Mesenchymal stem cell (in vitro differentiated cells and primary cell): ENCODE measurements around the gene C2orf80.

Experiments
- DNase-seq: peaks from one replicate; pipeline ENCODE4 v3.0.0-alpha.2; 2013
- H2AFZ ChIP-seq: one replicate; pipeline ENCODE4 v1.6.1; 2013; ENCODE audit warnings: low read depth, mild to moderate bottlenecking, control low read depth, inconsistent platforms, low read length, moderate library complexity
- H2AK5ac ChIP-seq: 2 replicates; pipeline ENCODE4 v1.6.1; 2013; ENCODE audit warnings: low read length, moderate library complexity, mild to moderate bottlenecking, inconsistent platforms; ENCODE audit not compliant: severe bottlenecking
- H2BK120ac ChIP-seq: one replicate; pipeline ENCODE4 v1.6.1; 2013; ENCODE audit warnings: low read depth, mild to moderate bottlenecking, inconsistent platforms, low read length, moderate library complexity
- H2BK12ac ChIP-seq, 2 experiments: one replicate each; pipeline ENCODE4 v1.6.1; 2013; ENCODE audit warnings: inconsistent platforms in 2 of 2, low read length in 2 of 2, mild to moderate bottlenecking in 2 of 2, moderate library complexity in 2 of 2, control low read depth in 1 of 2
- H2BK15ac ChIP-seq: one replicate; pipeline ENCODE4 v1.6.1; 2013; ENCODE audit warnings: mild to moderate bottlenecking, low read depth, inconsistent platforms; ENCODE audit not compliant: poor library complexity, severe bottlenecking
- H2BK5ac ChIP-seq: 2 replicates; pipeline ENCODE4 v1.6.1; 2013; ENCODE audit warnings: low read depth, mild to moderate bottlenecking, low read length, control low read depth, inconsistent platforms; ENCODE audit not compliant: poor library complexity, severe bottlenecking
- H3K14ac ChIP-seq, 2 experiments: one replicate each; pipeline ENCODE4 v1.6.1; 2013; ENCODE audit warnings: inconsistent platforms in 2 of 2, low read length in 2 of 2, control low read depth in 1 of 2, mild to moderate bottlenecking in 1 of 2, moderate library complexity in 1 of 2
- H3K18ac ChIP-seq, 2 experiments: one replicate each; pipeline ENCODE4 v1.6.1; 2013; ENCODE audit warnings: inconsistent platforms in 2 of 2, low read length in 2 of 2, control low read depth in 1 of 2, low read depth in 1 of 2, mild to moderate bottlenecking in 1 of 2
- H3K23ac ChIP-seq, 2 experiments: one replicate each; pipeline ENCODE4 v1.6.1; 2013; ENCODE audit warnings: inconsistent platforms in 2 of 2, low read length in 2 of 2, mild to moderate bottlenecking in 2 of 2, moderate library complexity in 2 of 2, control low read depth in 1 of 2
- H3K27ac ChIP-seq: 2 replicates; pipeline ENCODE4 v1.5.1; 2013; ENCODE audit warnings: mild to moderate bottlenecking, moderate library complexity, low read length, control low read depth, inconsistent platforms; ENCODE audit not compliant: poor library complexity, severe bottlenecking
- H3K27me3 ChIP-seq, 2 experiments: 2 replicates each; pipeline versions ENCODE4 v1.6.1 to v1.7.0; 2013; ENCODE audit warnings: low read length in 2 of 2, mild to moderate bottlenecking in 2 of 2, moderate library complexity in 2 of 2, control low read depth in 1 of 2, inconsistent platforms in 1 of 2; ENCODE audit not compliant: control insufficient read depth in 1 of 2, insufficient read depth in 1 of 2
- H3K36me3 ChIP-seq, 2 experiments: 2 replicates each; pipeline versions ENCODE4 v1.6.1 to v1.7.0; 2013; ENCODE audit warnings: low read length in 2 of 2, control low read depth in 1 of 2, inconsistent platforms in 1 of 2, low read depth in 1 of 2, mild to moderate bottlenecking in 1 of 2; ENCODE audit not compliant: insufficient read depth in 2 of 2, control insufficient read depth in 1 of 2
- H3K4ac ChIP-seq, 2 experiments: one replicate each; pipeline ENCODE4 v1.6.1; 2013; ENCODE audit warnings: inconsistent platforms in 2 of 2, low read length in 2 of 2, mild to moderate bottlenecking in 2 of 2, moderate library complexity in 2 of 2, control low read depth in 1 of 2, low read depth in 1 of 2
- H3K4me1 ChIP-seq: 2 replicates; pipeline ENCODE4 v1.6.1; 2013; ENCODE audit warnings: low read depth, low read length, control low read depth; ENCODE audit not compliant: control insufficient read depth, insufficient read depth
- H3K4me2 ChIP-seq: 2 replicates; pipeline ENCODE4 v1.6.1; 2013; ENCODE audit warnings: low read length, mild to moderate bottlenecking, inconsistent platforms; ENCODE audit not compliant: poor library complexity, severe bottlenecking
- H3K4me3 ChIP-seq, 2 experiments: 2 replicates each; pipeline versions ENCODE4 v1.5.1 to v1.7.0; 2013; ENCODE audit warnings: low read length in 2 of 2, mild to moderate bottlenecking in 2 of 2, control low read depth in 1 of 2, low read depth in 1 of 2; ENCODE audit not compliant: insufficient read depth in 1 of 2
- H3K79me1 ChIP-seq: replicated peaks from 2 replicates; pipeline ENCODE4 v1.6.1; 2013; ENCODE audit warnings: mild to moderate bottlenecking, control low read depth, low read length, inconsistent platforms; ENCODE audit not compliant: poor library complexity, severe bottlenecking
- H3K9ac ChIP-seq: 2 replicates; pipeline ENCODE4 v1.7.0; 2013; ENCODE audit warnings: mild to moderate bottlenecking, low read length, moderate library complexity
- H3K9me3 ChIP-seq: 2 replicates; pipeline ENCODE4 v1.7.0; 2013; ENCODE audit warnings: mild to moderate bottlenecking, low read length; ENCODE audit not compliant: control insufficient read depth
- H4K8ac ChIP-seq: one replicate; pipeline ENCODE4 v1.6.1; 2013; ENCODE audit warnings: inconsistent platforms, mild to moderate bottlenecking, low read length, moderate library complexity
- H4K91ac ChIP-seq: one replicate; pipeline ENCODE4 v1.6.1; 2013; ENCODE audit warnings: mild to moderate bottlenecking, low read length, inconsistent platforms
- WGBS: methylation state at CpG from one replicate; pipeline ENCODE4 v1.1.7; 2013; ENCODE audit warnings: mixed read lengths; 5-methylcytosine and 5-hydroxymethylcytosine counted together

Gene C2orf80

GRCh38 chr2:208135794-208136715 is 53.8 kb downstream of the C2orf80 start:
- Histone ChIP-seq H2BK5ac (no peak overlapping the region), H2BK15ac (no peak overlapping the region), H2AFZ (no peak overlapping the region), H3K4me3 (no peak overlapping the region), H2BK12ac (no peak overlapping the region), H3K9me3 (no peaks in the 10 kb centered on the region), H4K8ac (no peak overlapping the region), H3K9ac (no peak overlapping the region), H3K14ac (no peak overlapping the region), H3K27me3 (peaks cover 0 to 5% of the 10 kb centered on the region in 2 experiments), H3K4ac (no peak overlapping the region), H3K27ac (no peak overlapping the region), H3K4me2 (no peak overlapping the region), H3K79me1 (no peaks in the 10 kb centered on the region), H4K91ac (no peak overlapping the region), H3K4me1 (no peaks in the 10 kb centered on the region), H2AK5ac (no peak overlapping the region), H3K18ac (no peak overlapping the region), H3K36me3 (no peaks in the 10 kb centered on the region), H3K23ac (no peak overlapping the region), H2BK120ac (no peak overlapping the region)
- no peak for DNase-seq
- WGBS: 90% methylated on average over 10 of the region's 11 CpGs

- no peaks in the 10 kb centered on the region for H3K9me3 ChIP-seq
- H2AK5ac ChIP-seq: no peak overlapping the region
- H4K91ac ChIP-seq: no peak overlapping the region
- H3K79me1 ChIP-seq: no peaks in the 10 kb centered on the region
- no peak overlapping the region for H3K9ac ChIP-seq
- H3K4me3 ChIP-seq: no peak overlapping the region
- no peak for DNase-seq
- no peaks in the 10 kb centered on the region for H3K36me3 ChIP-seq
- 72% methylated on average over 8 of the region's 8 CpGs for WGBS
- H4K8ac ChIP-seq: no peak overlapping the region
- no peak overlapping the region for H3K4ac ChIP-seq
- no peak overlapping the region for H2AFZ ChIP-seq
- H2BK120ac ChIP-seq: no peak overlapping the region
- no peak overlapping the region for H2BK5ac ChIP-seq
- no peak overlapping the region for H2BK15ac ChIP-seq
- H3K14ac ChIP-seq: no peak overlapping the region
- H3K27ac ChIP-seq: no peak overlapping the region
- no peak overlapping the region for H3K23ac ChIP-seq
- H3K18ac ChIP-seq: no peak overlapping the region
- no peak overlapping the region for H3K4me2 ChIP-seq
- peaks cover 0 to 5% of the 10 kb centered on the region in 2 experiments for H3K27me3 ChIP-seq
- H3K4me1 ChIP-seq: no peaks in the 10 kb centered on the region
- H2BK12ac ChIP-seq: no peak overlapping the region
Measured at GRCh38 chr2:208134928-208135586, 54.8 kb downstream of the C2orf80 start.

GRCh38 chr2:208130712-208131110 is 59.1 kb downstream of the C2orf80 start:
- no peak overlapping the region for H2BK5ac ChIP-seq
- no peaks in the 10 kb centered on the region for H3K9me3 ChIP-seq
- 87% methylated on average over 6 of the region's 6 CpGs for WGBS
- DNase-seq: no peak
- no peaks in the 10 kb centered on the region for H3K36me3 ChIP-seq
- no peaks in the 10 kb centered on the region for H3K79me1 ChIP-seq
- H4K91ac ChIP-seq: no peak overlapping the region
- no peak overlapping the region for H4K8ac ChIP-seq
- H2AFZ ChIP-seq: no peak overlapping the region
- H3K27ac ChIP-seq: no peak overlapping the region
- no peak overlapping the region for H2BK120ac ChIP-seq
- H3K4me3 ChIP-seq: no peak overlapping the region
- no peak overlapping the region for H3K23ac ChIP-seq
- no peak overlapping the region for H3K14ac ChIP-seq
- peaks cover 1% of the 10 kb centered on the region for H3K4me1 ChIP-seq
- H2BK12ac ChIP-seq: no peak overlapping the region
- H3K9ac ChIP-seq: no peak overlapping the region
- no peak overlapping the region for H3K4ac ChIP-seq
- no peak overlapping the region for H2AK5ac ChIP-seq
- no peak overlapping the region for H3K4me2 ChIP-seq
- H2BK15ac ChIP-seq: no peak overlapping the region
- no peak overlapping the region for H3K18ac ChIP-seq
- peaks cover 0 to 9% of the 10 kb centered on the region in 2 experiments for H3K27me3 ChIP-seq
